GM18517 (cell line): ENCODE measurements around the gene BTG3.

Source experiments
- ATAC-seq: cut with Tn5 transposase; IDR thresholded peaks from one replicate; pipeline ENCODE4 v1.9.1; 2021; ENCODE audit warnings: mild to moderate bottlenecking, moderate library complexity; ENCODE audit not compliant: unreplicated experiment

Gene BTG3, protein sequence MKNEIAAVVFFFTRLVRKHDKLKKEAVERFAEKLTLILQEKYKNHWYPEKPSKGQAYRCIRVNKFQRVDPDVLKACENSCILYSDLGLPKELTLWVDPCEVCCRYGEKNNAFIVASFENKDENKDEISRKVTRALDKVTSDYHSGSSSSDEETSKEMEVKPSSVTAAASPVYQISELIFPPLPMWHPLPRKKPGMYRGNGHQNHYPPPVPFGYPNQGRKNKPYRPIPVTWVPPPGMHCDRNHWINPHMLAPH

DNA sequence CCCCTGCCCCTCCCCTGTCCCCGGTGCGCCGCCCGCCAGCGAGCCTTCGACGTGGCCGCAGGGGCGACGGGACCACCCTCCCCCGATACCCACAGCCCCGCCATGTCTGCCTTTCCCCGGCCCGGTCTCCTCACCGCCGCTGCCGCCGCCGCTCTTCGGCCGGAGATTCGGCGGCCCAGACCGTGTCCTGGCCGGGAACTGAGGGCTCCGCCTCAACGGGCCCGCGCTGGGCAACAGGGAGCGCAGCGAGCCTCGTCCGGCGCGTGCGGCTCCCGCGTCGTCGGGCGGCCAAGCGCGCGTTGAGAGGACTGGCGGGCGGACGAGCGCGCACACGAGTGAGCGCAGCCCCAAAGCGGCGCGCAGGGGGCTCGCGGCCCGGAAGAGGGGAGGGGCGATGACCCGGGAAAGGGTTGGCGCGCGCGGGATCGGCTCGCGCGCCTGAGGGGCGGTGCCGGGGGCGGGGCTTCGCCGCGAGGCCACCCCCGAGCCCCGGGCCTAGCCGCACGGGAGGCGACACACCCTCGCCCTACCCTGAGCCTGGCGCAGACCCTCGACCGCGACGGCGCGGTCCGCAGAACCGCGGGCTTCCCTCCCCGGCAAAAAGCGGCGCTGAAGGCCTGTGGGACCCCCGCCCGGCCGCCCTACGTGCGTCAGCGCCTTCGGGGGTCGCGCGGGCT is at the start of gene BTG3:
BTG3 (minus strand) TSS at position 337 of the 677 bp plus-strand sequence. CDS start 3,757 bp downstream, outside the sequence.
- peak; percentile 67 for ATAC-seq

DNA sequence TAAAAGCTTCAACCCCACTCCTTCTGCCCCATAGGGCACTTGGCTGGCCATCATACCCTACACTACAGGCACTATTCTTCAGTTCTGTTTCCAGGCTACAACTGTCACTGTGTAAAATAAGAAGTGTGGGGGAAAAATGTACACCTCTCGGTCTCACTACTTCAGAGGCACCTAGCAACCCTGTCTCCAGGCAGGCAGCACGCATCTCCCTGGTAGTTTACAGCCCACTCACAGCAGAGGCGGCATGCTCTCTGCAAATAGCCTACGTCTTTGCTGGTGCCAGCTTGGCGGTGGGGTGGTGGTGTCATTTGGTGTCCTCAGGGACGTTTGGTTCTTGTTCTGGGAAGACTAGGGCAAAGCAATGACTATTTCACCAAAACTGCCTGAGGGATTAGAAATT is 48.2 kb upstream of the BTG3 start:
- ATAC-seq: no peak

DNA sequence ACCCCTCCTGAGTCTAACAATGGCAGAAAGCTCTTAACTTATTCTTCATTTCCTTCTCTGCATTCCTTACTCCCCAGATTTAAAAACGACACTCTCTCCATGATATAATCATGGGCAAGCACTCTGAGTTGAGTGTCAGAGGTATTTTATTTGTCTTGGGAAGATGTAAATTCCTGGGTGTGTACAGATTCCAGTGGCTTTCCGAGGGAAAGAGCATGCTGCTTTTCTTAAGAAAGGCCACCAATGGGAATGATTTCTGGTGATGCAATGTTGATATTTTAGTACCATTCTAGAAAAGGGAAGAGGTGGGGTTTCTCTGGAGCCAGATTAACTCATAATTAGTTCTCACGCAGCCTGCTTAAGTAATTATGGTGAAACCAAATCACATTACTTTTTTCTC is 47.8 kb upstream of the BTG3 start:
- ATAC-seq: no peak

DNA sequence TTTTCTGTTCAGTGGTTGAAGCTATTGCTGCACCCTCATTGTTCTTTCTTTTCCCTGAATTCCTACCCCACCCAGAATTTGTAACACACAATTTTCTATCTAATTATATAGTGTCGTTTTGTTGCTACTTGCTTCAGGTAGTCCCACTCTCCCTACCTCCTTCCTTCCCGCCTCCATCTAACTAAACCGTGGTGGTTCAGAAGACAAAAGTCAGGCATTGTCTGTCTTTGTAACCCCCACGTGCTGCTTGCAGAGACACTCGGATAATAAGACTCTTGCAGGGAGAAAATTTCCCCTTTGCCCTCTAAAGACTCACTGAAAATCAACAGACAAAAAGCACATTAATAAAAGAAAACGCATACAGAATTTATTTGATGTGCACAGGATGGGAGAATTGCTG is 46.2 kb upstream of the BTG3 start:
- no peak for ATAC-seq

DNA sequence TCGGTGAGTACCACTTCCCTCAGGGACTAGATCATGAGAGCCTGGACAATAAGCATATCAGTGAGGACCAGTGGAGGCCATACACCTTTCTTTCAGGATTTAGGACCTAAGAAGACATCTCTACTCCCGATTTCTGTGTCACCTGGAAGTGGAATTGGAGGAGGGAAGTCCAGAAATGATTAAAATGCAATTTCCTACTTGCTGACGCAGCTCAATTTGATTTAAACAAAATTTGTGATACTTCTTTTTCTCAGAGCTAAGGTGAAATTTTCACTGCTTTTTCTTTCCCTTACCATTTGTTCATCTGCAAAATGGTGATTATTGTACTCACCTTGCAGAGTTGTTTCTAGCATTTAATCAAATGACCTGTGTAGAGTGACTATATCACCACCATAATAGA is 38.8 kb upstream of the BTG3 start:
- ATAC-seq: no peak

DNA sequence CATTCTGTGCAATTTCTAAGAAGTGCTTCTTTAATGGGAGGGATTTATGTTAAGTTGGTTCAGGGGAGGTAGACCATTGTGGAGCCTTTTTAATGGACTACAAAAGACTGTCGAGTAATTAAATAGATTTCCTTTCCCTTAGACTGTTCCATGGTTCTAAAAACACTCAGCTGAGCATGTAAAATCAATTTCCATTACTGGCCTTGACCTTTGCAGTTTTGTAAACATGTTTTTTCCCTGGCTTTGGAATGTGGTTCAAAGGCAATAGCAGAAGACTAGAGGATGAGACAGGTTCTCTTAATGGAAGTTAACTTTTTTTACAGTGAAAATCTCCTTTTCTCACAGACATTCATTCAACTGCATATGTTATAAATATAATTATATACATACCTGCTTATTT is 37.6 kb upstream of the BTG3 start:
- no peak for ATAC-seq

DNA sequence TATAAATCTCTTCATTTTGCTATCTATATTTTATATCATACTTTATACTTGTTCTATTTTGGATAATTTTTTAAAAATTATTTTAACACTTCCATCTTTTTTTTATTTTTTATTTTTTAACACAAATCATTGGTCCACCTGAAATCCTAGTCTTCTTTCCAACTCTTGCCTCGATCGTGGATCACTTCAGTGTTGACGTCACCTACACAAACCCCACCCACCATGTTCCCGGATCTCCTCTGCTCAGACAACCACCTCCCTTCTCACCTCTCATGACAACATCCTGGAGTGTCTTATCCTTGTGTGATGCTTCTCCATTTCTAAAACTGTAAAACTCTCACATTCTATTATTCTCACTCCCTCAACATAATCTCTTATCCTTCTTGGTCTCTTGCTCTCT is 34.1 kb upstream of the BTG3 start:
- no peak for ATAC-seq

DNA sequence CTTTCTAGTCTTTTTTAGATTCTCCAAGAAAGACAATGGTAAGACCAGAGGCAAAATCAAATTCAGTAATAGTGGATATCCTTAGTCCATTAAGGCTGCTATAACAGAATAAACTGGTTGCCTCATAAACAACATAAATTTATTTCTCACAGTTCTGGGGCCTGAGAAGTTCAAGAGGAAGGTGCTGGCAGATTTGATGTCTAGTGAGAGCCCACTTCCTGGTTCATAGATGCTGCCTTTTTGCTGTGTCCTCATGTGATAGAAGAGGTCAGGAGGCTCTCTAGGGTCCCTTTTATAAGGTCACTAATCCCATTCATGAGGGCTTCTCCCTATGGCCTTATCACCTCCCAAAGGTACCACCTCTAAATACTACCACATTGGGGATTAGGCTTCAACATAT is 31.5 kb upstream of the BTG3 start:
- ATAC-seq: no peak

DNA sequence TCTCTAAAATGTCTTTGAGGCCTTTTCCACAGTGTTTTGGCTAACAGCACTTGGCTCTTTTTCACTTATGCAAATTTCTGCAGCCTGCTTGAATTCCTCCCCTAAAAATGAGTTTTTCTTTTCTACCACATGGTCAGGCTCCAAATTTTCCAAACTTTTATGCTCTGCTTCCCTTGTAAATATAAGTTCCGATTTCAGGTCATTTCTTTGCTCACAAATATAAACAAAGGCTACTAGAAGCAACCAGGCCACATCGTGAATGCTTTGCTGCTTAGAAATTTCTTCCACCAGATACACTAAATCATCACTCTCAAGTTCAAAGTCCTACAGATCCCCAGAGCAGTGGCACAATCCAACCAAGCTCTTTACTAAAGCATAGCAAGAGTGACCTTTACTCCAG is 28.1 kb upstream of the BTG3 start:
- ATAC-seq: no peak

DNA sequence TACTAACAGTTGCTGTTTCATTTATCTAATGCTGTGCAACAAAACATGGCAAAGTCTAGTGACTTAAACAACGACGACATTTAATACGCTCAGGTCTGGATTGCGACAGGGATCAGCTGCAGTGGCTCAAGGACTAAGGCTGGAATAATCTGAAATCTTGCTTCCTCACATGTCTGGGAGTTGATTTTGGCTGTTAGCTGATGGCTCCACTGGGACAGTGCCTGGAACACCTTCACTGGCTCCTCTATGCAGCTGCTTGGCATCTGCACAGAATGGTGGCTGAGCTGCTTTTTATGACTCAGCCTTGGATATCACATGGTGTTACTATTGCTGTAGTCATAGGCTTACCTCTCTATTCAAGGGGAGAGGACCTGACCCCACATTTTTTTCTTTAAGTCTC is 24.0 kb upstream of the BTG3 start:
- no peak for ATAC-seq

DNA sequence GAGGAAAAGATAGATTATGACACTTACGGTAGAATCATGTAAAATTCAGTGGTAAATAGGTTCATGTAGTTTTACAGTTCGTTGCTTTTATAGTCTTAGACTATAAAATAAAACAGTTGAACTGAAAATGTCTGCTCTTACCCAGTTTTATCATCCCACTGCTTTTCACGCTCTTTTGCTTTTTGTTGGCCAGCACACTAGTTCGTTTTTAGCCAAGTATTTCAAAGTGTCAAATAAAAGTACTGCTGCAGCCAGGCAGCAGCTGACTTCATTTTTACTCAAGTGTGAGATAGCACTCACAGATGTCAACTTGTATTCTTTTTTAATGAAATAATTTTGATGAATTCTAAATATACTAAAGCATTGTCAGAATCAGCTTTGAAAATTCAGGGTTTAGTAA is 18.5 kb upstream of the BTG3 start:
- ATAC-seq: no peak

DNA sequence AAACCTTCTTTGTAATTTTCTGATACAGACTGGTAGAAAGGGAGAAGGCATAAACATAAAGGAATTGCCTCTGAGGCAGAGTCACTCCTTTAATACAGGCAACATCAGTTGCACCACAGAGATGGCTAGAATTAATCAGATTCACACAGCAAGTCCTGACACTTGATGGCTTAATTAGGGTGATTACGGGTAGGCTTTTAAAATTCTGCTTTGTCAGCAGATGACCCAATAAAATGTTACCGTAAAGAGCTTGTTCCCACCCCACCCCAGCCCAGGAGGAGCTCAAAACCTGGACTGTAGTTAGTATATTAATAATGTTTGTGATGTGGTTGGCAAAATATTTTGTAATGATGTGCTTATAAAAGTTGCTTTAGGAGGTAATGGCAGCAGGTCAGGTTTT is 9.3 kb upstream of the BTG3 start:
- ATAC-seq: no peak

DNA sequence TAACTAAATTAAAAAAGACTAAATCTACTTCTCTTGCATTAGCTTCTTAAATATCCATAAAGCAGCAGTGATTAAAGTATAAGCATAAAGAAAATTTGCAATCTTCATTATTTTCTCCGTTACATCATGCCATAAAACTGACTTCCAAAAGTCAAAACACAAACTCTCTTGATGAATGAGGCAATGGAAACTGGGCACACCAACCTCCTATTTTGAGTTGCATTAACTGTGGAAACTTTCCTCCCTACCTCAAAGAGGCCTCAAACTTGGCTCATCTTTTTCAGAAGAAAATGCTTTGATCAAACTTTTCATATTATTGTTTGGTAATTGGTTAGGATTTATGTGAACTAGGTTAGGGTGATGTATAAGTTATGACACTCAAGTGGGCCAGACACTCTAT is 4.1 kb upstream of the BTG3 start:
- ATAC-seq: no peak

DNA sequence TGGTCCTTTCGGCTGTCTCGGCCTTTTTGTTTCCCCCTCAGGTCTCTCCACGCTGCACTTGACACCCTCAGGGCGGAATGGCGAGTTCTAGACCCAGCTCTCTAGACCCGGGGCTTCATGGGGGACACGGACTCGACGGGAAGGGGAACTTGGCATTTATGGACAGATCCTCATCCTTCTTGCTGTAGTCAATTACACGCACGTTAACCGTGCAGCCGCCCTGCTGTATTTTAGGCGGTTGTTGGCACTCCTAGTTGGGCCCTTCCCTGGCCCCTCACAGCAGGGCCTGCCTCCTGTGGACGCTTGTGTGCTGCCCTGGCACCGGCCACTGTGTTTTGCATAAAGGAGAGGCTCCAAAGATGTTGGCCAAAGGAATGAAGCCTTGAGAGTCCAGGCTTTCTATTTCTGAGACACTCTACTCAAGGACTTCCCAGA is 558 bp upstream of the BTG3 start:
- peak; percentile 2 for ATAC-seq

DNA sequence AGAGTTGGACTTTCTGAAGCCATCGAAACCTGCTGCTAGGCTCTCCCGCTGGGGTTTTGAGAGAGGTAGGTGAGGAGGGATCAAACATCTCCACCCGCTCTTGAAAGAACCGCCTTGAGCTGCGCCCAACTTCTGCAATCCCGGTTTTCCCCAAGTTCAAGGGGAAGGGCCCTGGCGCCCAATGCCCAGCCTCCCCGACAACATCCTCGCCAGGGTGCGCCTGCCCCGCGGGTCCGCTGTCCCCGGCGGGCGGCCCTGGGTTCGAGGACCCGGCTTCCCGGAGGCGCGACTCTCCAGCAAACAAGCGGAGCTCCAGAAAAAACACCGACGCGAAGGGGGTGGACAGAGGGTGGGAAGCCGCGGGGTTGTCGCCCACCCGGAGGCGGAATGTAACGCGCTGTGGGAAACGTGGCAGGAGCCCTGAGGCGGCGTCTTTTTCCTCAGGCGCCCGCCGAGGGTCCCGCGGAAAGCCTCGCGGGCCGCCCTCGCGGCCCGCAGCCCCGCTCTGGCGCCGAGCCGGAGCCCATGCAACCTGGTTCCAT is 607 bp downstream of the BTG3 start:
- peak; percentile 0 for ATAC-seq

DNA sequence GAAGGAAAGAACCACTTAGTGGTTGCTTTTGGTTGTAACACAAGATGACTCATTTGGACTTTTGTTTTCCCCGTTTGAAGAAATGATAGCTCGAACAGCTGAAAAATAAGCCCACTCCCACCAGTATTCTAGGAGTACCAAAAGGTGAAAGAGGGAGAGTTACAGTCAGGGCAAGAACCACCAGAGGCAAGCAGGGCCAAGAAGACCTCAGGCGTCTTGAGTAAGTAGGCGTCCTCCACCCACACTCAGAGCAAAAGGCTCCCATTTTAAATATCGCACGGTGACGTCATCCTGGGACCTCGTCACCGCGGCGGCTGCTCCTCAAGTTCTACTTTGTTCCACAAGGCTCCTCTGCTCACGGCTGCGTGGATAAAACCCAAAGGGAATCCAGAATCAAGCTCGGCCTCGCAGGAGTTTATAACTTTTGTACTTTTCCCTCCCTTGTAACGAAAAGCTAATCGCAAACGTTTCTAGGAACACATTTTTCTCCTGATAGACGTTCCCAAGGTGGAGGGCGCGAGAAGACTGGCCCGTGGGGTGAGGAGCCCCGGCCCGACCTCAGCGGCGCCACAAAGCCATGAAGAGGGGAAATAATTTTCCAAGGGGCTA is 1.2 kb downstream of the BTG3 start:
- ATAC-seq: peak; percentile 86

DNA sequence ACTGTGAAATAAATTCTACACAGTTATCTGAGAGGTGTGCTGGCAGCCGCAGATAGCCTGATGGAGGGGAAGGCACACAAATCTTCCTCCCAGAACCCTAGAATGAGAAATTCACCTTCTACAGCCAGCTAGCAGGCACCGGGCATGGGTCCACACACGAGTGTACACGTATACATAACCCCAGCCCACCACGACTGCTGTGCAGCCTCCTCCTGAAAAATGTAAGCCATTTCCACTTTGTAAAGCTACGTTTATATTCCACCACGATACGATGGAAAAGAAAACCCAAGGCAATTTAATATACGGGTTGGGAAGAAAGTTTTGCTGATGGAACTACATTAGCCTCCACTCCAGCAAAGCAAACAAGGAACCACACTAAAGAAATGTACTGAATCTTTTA is 1.8 kb downstream of the BTG3 start:
- no peak for ATAC-seq

DNA sequence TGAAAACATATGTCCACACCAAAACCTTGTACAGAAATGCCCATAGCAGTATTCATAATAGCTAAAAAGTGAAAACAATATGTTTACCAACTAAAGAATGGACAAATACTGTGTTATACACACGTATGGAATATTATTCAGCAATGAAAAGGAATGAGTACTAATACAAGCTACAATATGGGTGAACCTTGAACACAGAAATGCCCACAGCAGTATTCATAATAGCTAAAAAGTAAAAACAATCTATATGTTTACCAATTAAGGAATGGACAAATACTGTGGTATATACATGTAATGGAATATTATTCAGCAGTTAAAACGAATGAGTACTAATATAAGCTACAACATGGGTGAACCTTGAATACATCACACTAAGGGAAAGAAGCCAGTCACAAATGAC is 3.0 kb downstream of the BTG3 start:
- ATAC-seq: no peak

DNA sequence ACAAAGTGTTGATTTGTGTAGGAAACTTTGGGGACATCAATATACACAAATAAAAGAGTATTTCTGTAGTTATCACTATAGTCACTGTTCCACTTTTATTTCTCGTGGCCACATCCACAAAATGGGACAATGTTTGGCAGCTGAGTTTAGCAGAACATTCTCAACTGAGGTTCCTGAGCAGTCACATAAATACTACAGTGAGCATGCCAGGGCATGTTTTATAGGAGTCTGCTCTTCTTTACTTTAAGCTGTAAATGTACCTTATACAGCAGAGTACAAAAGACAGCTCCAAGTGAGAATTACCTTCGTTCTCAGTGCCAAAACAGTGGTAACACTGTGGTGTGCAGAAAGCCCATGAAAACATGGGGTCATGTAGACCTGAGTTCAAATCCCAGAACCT is 5.0 kb downstream of the BTG3 start:
- no peak for ATAC-seq

DNA sequence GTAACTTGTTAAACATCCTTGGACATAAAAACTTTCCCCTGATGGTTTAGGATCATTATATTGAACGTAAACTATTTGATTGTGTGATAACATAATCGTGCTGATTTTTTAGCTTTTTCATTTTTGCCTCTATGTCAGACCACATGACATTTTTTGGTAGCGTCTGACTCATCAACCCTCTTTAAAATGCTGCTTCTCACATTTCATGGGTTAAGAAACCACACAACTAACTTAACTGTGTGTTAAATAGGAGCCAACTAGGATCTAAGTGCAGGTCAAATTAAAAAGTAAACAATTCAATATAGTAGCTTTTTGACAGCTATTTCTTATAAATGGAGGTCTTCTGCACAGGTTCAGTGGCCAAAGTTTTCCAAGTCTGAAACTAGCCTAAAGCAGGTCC is 9.8 kb downstream of the BTG3 start:
- no peak for ATAC-seq

DNA sequence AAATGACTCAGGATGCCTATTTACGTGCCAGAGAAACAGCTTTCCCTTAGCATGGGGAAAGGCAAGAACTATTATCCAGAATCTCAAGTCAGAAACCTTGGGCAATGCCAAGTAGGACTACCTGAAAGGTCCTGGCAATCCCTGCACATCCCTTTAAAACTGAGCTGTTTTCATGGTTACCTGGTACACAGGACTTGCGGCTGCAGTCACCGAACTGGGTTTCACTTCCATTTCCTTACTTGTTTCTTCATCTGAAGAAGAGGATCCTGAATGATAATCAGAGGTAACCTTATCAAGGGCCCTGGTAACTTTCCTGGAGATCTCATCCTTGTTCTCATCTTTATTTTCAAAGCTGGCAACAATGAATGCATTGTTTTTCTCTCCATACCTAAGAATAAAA is 14.3 kb downstream of the BTG3 start:
- ATAC-seq: peak; percentile 70

DNA sequence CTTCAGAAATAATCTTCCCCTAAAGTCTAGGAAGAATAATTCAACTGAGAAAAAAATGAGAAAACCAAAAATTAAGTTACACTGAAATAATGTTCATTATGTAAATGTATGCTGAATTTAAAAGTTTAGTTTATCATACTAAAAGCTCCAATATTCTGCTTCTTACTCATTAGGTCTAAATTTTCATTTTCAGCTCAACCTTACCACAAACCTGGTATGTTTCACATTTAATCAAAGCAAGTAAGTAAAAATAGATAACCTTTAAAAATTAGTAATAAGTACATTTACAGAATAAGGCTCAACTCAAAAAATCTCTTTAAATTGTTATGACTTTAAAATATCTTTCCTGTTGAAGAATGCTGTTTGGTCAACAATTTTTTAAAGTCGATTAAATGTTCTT is 15.0 kb downstream of the BTG3 start:
- no peak for ATAC-seq
